RKO (cell line): Measurements from ENCODE around the gene TAS2R41.

Source experiments
- DNase-seq: peaks from one replicate; pipeline ENCODE4 v3.0.0-alpha.2; 2016; ENCODE audit warnings: low spot score

The TAS2R41 gene

GRCh38 chr7:143477501-143478150, at the start of gene TAS2R41:
TSS of gene TAS2R41 (plus strand) at chr7:143477873. CDS start at chr7:143477873, 0 bp downstream.
- no peak for DNase-seq

GRCh38 chr7:143429770-143430698, 47.6 kb upstream of the TAS2R41 start:
- no peak for DNase-seq

- no peak for DNase-seq
Measured at GRCh38 chr7:143431109-143431508, 46.6 kb upstream of the TAS2R41 start.

- DNase-seq: no peak
Measured at GRCh38 chr7:143433759-143434158, 43.9 kb upstream of the TAS2R41 start.

- no peak for DNase-seq
Measured at GRCh38 chr7:143434660-143435059, 43.0 kb upstream of the TAS2R41 start.

GRCh38 chr7:143435266-143435665, 42.4 kb upstream of the TAS2R41 start:
- DNase-seq: no peak

GRCh38 chr7:143436325-143436946, 41.2 kb upstream of the TAS2R41 start:
- no peak for DNase-seq

GRCh38 chr7:143437578-143437977, 40.1 kb upstream of the TAS2R41 start:
- DNase-seq: no peak

GRCh38 chr7:143439866-143440265, 37.8 kb upstream of the TAS2R41 start:
- no peak for DNase-seq

GRCh38 chr7:143443153-143443552, 34.5 kb upstream of the TAS2R41 start, which contains the start of gene TAS2R60:
TSS of gene TAS2R60 (plus strand) at chr7:143443453. CDS start at chr7:143443453, 0 bp downstream.
- DNase-seq: no peak

- DNase-seq: no peak
Measured at GRCh38 chr7:143444063-143444782, 33.5 kb upstream of the TAS2R41 start.

GRCh38 chr7:143444785-143445184, 32.9 kb upstream of the TAS2R41 start:
- no peak for DNase-seq

GRCh38 chr7:143447466-143447865, 30.2 kb upstream of the TAS2R41 start:
- DNase-seq: no peak

GRCh38 chr7:143448429-143448828, 29.2 kb upstream of the TAS2R41 start:
- no peak for DNase-seq

GRCh38 chr7:143449793-143450192, 27.9 kb upstream of the TAS2R41 start:
- no peak for DNase-seq

GRCh38 chr7:143451122-143451521, 26.6 kb upstream of the TAS2R41 start:
- no peak for DNase-seq

- no peak for DNase-seq
Measured at GRCh38 chr7:143451746-143452145, 25.9 kb upstream of the TAS2R41 start.

- no peak for DNase-seq
Measured at GRCh38 chr7:143452495-143452894, 25.2 kb upstream of the TAS2R41 start.

- DNase-seq: no peak
Measured at GRCh38 chr7:143454091-143454680, 23.5 kb upstream of the TAS2R41 start.

- no peak for DNase-seq
Measured at GRCh38 chr7:143455491-143455890, 22.2 kb upstream of the TAS2R41 start.

- DNase-seq: no peak
Measured at GRCh38 chr7:143455942-143456341, 21.7 kb upstream of the TAS2R41 start.
